Measurements from ENCODE around the gene EFCAB11. TPM values are rescaled to one million over a fixed set of nuclear protein-coding genes. Genes with fewer than 3 reads are reported as not detected.

Gene EFCAB11, protein sequence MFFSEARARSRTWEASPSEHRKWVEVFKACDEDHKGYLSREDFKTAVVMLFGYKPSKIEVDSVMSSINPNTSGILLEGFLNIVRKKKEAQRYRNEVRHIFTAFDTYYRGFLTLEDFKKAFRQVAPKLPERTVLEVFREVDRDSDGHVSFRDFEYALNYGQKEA
- total RNA-seq (1 to 10 TPM; 5.3 to 5.4 TPM), polyA plus RNA-seq (ENCODE audit: insufficient read length in 6 of 6) (10 to 100 TPM; 10.8 to 13.9 (median 11.9) TPM)
- long read RNA-seq, donor 1, transcript EFCAB11-201 (6 exons, 3,095 nt) = major isoform, 8 of 11 reads
- long read RNA-seq, donor 1, partial matches to known transcripts = 0 of 11 reads
- long read RNA-seq, donor 1, other reads (novel, unspliced or antisense) = 0 of 11 reads
- long read RNA-seq, donor 2, partial matches to known transcripts = 0 of 4 reads
- long read RNA-seq, donor 2, other reads (novel, unspliced or antisense) = 0 of 4 reads
- long read RNA-seq, donor 3, transcript EFCAB11-201 (6 exons, 3,095 nt) = major isoform, 5 of 5 reads
- long read RNA-seq, donor 3, partial matches to known transcripts = 0 of 5 reads
- long read RNA-seq, donor 3, other reads (novel, unspliced or antisense) = 0 of 5 reads
- long read RNA-seq, donor 4, partial matches to known transcripts = 0 of 1 reads
- long read RNA-seq, donor 4, other reads (novel, unspliced or antisense) = 1 of 1 reads
- long read RNA-seq, donor 5, transcript EFCAB11-201 (6 exons, 3,095 nt) = major isoform, 6 of 9 reads
- long read RNA-seq, donor 5, partial matches to known transcripts = 0 of 9 reads
- long read RNA-seq, donor 5, other reads (novel, unspliced or antisense) = 0 of 9 reads
- long read RNA-seq, donor 6, partial matches to known transcripts = 0 of 4 reads
- long read RNA-seq, donor 6, other reads (novel, unspliced or antisense) = 0 of 4 reads
- long read RNA-seq, donor 7, partial matches to known transcripts = 0 of 4 reads
- long read RNA-seq, donor 7, other reads (novel, unspliced or antisense) = 0 of 4 reads
- long read RNA-seq, donor 8, partial matches to known transcripts = 0 of 4 reads
- long read RNA-seq, donor 8, other reads (novel, unspliced or antisense) = 0 of 4 reads
- long read RNA-seq, donor 9 = 0 reads
- long read RNA-seq, donor 10, partial matches to known transcripts = 0 of 2 reads
- long read RNA-seq, donor 10, other reads (novel, unspliced or antisense) = 0 of 2 reads
- long read RNA-seq, donor 11 = 0 reads
- long read RNA-seq, donor 12, partial matches to known transcripts = 0 of 3 reads
- long read RNA-seq, donor 12, other reads (novel, unspliced or antisense) = 0 of 3 reads

- H3K36me3 ChIP-seq = peaks cover 0 to 9% of the 10 kb centered on the region in 2 donors
- peaks cover 0 to 4% of the 10 kb centered on the region in 2 donors for H3K27me3 ChIP-seq
- H3K9me3 ChIP-seq = no peaks in the 10 kb centered on the region
- intact Hi-C loops (cut with DNase I) = no loop called here
- peaks cover 0 to 22% of the 10 kb centered on the region in 2 donors for H3K4me1 ChIP-seq
- H3K4me3 ChIP-seq = peak within 1 kb of the TSS; percentile 71 to 76
- H3K27ac ChIP-seq = peak within 1 kb of the TSS; percentile 85 to 95
- no peak for TF ChIP-seq CTCF (IDR thresholded peaks at IDR 0.05)
- DNase-seq (peak; percentile 95 to 99 (median 97)), ATAC-seq (peak; percentile 92)
Observed at GRCh38 chr14:89954070-89955021, at the start of gene EFCAB11. TSS of gene EFCAB11 (minus strand) at chr14:89954730. CDS start at chr14:89954660, 70 bp downstream.

DNA sequence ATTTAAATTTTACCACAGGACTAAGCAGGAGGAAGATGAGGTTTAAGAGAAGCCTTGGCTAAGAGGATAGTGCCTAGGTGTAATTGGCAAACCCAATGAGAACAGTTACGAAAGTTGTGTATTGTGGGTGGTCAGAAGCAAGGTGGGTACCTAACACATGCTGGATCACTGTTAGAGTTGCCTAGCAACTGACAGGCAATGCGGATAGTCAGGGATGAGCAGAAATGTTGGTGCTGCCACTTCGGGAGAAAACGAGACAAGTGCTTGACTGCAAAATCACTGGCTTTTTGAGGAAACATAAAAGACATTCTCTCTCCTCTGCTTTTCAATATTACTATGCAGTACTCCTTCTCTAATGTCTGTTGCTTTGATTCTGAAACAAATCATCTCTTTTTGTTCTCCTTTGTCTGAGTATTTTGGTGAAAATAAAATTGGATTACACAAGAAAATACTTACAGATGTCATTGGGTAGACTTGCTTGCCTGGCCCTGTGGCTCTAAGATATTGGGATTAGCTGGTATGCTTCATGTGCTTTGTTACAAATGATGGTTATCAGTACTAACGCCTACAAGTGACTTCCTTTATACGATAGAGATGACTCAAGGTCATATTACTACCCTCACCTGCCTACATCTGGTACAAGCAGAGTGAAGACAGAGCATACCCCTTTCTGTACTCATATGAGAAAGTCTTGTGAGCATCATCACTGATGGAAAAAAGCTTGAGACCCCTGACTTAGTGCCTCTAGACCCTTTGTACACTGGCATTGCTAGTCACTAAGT is 49.2 kb upstream of the EFCAB11 start:
- TF ChIP-seq CTCF (IDR thresholded peaks at IDR 0.05) = no peak
- peaks cover 0 to 27% of the 10 kb centered on the region in 2 donors for H3K36me3 ChIP-seq
- no peak for ATAC-seq
- intact Hi-C loops (cut with DNase I) = no loop called here
- no peak overlapping the region for H3K27ac ChIP-seq
- DNase-seq = no peak
- H3K4me3 ChIP-seq = no peak overlapping the region
- H3K9me3 ChIP-seq = no peaks in the 10 kb centered on the region
- no peaks in the 10 kb centered on the region for H3K27me3 ChIP-seq
- no peaks in the 10 kb centered on the region for H3K4me1 ChIP-seq

- intact Hi-C loops (cut with DNase I) = no loop called here
- ATAC-seq (no peak), DNase-seq (no peak)
- no peaks in the 10 kb centered on the region for H3K9me3 ChIP-seq
- H3K4me1 ChIP-seq = no peaks in the 10 kb centered on the region
- no peak for TF ChIP-seq CTCF (IDR thresholded peaks at IDR 0.05)
- peaks cover 0 to 44% of the 10 kb centered on the region in 2 donors for H3K36me3 ChIP-seq
- H3K4me3 ChIP-seq = no peak overlapping the region
- H3K27me3 ChIP-seq = no peaks in the 10 kb centered on the region
- H3K27ac ChIP-seq = no peak overlapping the region
Observed at GRCh38 chr14:90000935-90001334, 46.4 kb upstream of the EFCAB11 start.

- intact Hi-C loops (cut with DNase I) = no loop called here
- no peaks in the 10 kb centered on the region for H3K27me3 ChIP-seq
- no peaks in the 10 kb centered on the region for H3K4me1 ChIP-seq
- TF ChIP-seq CTCF (IDR thresholded peaks at IDR 0.05) = no peak
- no peak overlapping the region for H3K27ac ChIP-seq
- ATAC-seq = no peak
- H3K36me3 ChIP-seq = peaks cover 0 to 66% of the 10 kb centered on the region in 2 donors
- H3K4me3 ChIP-seq = no peak overlapping the region
- no peaks in the 10 kb centered on the region for H3K9me3 ChIP-seq
- no peak for DNase-seq
Observed at GRCh38 chr14:89996963-89997362, 42.4 kb upstream of the EFCAB11 start.
